HEK293 (cell line): ENCODE measurements around the gene CCDC8.

Source experiments
- GFI1B ChIP-seq: fragments of 450-650 bp; formaldehyde crosslinking; IDR thresholded peaks from 2 replicates; pipeline ENCODE4 v1.5.1; 2016; ENCODE audit warnings: missing biosample characterization, missing genetic modification characterization
- ZNF416 ChIP-seq: fragments of 450-650 bp; formaldehyde crosslinking; IDR thresholded peaks from 2 replicates; pipeline ENCODE4 v1.5.1; 2016; ENCODE audit warnings: missing biosample characterization, missing genetic modification characterization
- ZNF558 ChIP-seq: fragments of 450-650 bp; formaldehyde crosslinking; IDR thresholded peaks from 2 replicates; pipeline ENCODE4 v1.5.1; 2016; ENCODE audit warnings: missing biosample characterization, missing genetic modification characterization
- ZXDB ChIP-seq: fragments of 450-650 bp; formaldehyde crosslinking; IDR thresholded peaks from 2 replicates; pipeline ENCODE4 v1.5.1; 2016; ENCODE audit warnings: missing biosample characterization, missing genetic modification characterization
- TF ChIP-seq, protein P1 (sequence below): fragments of 450-650 bp; formaldehyde crosslinking; IDR thresholded peaks from 2 replicates; pipeline ENCODE4 v1.5.1; 2016; ENCODE audit warnings: missing biosample characterization, missing genetic modification characterization

DNA sequence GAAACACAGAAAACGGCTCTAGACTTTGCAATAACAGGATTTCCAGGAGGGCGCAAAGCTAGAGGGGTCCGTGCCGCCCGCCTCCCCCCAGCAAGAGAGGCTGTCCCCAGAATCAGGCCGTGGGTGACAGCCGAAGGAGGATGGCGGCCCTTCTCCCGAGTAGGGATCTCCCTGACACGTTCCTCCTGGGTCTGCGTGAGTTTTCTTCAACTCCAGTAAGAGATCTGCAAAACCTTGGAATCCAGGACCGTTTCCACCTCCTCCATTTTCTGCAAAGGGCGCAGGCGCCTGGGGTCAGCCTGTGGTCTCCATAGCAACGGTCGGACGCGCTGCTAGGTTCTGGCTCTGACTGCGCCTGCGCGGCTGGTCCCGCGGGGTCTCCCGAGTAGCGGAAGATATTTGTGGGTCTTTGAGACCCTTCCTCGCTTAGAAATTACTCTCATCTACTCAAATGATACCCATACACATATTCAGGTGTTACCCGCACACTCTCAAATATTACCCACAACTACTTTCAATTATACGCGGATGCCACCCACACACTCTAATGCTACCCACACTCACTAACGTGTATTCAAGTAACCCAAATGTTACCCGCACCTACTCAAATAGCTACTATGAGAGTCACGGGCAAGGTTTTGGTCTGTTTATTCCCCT, 13.3 kb upstream of the CCDC8 start:
- TF ChIP-seq ZNF416 (no peak), ZXDB (tag by site-specific recombination) (peak; percentile 98), ZNF558 (tag by site-specific recombination) (no peak), GFI1B (tag by site-specific recombination) (no peak)
- TF ChIP-seq, protein P1, sequence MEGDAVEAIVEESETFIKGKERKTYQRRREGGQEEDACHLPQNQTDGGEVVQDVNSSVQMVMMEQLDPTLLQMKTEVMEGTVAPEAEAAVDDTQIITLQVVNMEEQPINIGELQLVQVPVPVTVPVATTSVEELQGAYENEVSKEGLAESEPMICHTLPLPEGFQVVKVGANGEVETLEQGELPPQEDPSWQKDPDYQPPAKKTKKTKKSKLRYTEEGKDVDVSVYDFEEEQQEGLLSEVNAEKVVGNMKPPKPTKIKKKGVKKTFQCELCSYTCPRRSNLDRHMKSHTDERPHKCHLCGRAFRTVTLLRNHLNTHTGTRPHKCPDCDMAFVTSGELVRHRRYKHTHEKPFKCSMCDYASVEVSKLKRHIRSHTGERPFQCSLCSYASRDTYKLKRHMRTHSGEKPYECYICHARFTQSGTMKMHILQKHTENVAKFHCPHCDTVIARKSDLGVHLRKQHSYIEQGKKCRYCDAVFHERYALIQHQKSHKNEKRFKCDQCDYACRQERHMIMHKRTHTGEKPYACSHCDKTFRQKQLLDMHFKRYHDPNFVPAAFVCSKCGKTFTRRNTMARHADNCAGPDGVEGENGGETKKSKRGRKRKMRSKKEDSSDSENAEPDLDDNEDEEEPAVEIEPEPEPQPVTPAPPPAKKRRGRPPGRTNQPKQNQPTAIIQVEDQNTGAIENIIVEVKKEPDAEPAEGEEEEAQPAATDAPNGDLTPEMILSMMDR (tag by site-specific recombination) = no peak
